Measurements from ENCODE around the gene HDAC6. TPM values are rescaled to one million over a fixed set of nuclear protein-coding genes. Genes with fewer than 3 reads are reported as not detected.

Gene HDAC6
- total RNA-seq, 1 experiment from 2014 or later: 79.9 TPM

GRCh38 chrX:48791063-48791820 is 10.6 kb upstream of the HDAC6 start:
- Histone ChIP-seq H3K9me2 (ENCODE audit: insufficient read depth) (no peaks in the 10 kb centered on the region), H3K79me2 (ENCODE audit: insufficient read depth, low read length) (no peaks in the 10 kb centered on the region), H3K4me1 (ENCODE audit: control insufficient read depth in 1 of 2, insufficient read depth in 2 of 2, low read length in 2 of 2) (peaks cover 11 to 19% of the 10 kb centered on the region in 2 experiments), H3K27ac (ENCODE audit: low read depth, low read length) (no peak overlapping the region), H2AFZ (ENCODE audit: low read depth, low read length, poor library complexity, severe bottlenecking) (no peak overlapping the region), H4K20me1 (ENCODE audit: insufficient read depth) (no peaks in the 10 kb centered on the region), H3K4me3 (replicated peaks in 1 of 2; ENCODE audit: low read depth in 1 of 2, low read length in 2 of 2) (no peak overlapping the region), H3K9me3 (ENCODE audit: control insufficient read depth in 1 of 2, insufficient read depth in 1 of 2, low read depth in 1 of 2, low read length in 2 of 2) (no peaks in the 10 kb centered on the region), H3K27me3 (ENCODE audit: insufficient read depth, low read length) (no peaks in the 10 kb centered on the region), H3K36me3 (ENCODE audit: control insufficient read depth in 1 of 2, insufficient read depth in 2 of 2, low read length in 2 of 2) (no peaks in the 10 kb centered on the region), H3K9ac (ENCODE audit: low read length) (no peak overlapping the region), H3K4me2 (ENCODE audit: low read length) (no peak overlapping the region)
- CTCF ChIA-PET: no interaction called here
- POLR2A ChIA-PET: no interaction called here
- BruUV-seq (replicated peaks): no TSS peak
- no peak for DNase-seq (ENCODE audit: low read depth, low spot score)
- RAD21 ChIA-PET (ENCODE audit: low non-redundant PET in 1 of 2, low total read pairs in 2 of 2, uncharacterized antibody in 2 of 2, unreplicated experiment in 2 of 2): no interaction called here
- no peak for ATAC-seq
- intact Hi-C loops (cut with micrococcal nuclease): no loop called here
- TF ChIP-seq ELF1 (IDR thresholded peaks at IDR 0.05; ENCODE audit: borderline replicate concordance, low read depth) (no peak), SP1 (IDR thresholded peaks at IDR 0.05; ENCODE audit: low read depth) (no peak), RAD21 (IDR thresholded peaks at IDR 0.05; ENCODE audit: low read depth) (no peak), ZFX (IDR thresholded peaks at IDR 0.05) (no peak), CEBPB (IDR thresholded peaks at IDR 0.05; ENCODE audit: low read depth) (no peak), YY1 (IDR thresholded peaks at IDR 0.05; ENCODE audit: extremely low read depth, insufficient replicate concordance, low read depth, low read length) (no peak), POLR2AphosphoS5 (IDR thresholded peaks at IDR 0.05; ENCODE audit: low read depth, low read length) (no peak), EZH2phosphoT487 (IDR thresholded peaks at IDR 0.05; ENCODE audit: borderline replicate concordance) (no peak), SRF (IDR thresholded peaks at IDR 0.05; ENCODE audit: low read depth) (no peak)
- TF ChIP-seq, protein P1, sequence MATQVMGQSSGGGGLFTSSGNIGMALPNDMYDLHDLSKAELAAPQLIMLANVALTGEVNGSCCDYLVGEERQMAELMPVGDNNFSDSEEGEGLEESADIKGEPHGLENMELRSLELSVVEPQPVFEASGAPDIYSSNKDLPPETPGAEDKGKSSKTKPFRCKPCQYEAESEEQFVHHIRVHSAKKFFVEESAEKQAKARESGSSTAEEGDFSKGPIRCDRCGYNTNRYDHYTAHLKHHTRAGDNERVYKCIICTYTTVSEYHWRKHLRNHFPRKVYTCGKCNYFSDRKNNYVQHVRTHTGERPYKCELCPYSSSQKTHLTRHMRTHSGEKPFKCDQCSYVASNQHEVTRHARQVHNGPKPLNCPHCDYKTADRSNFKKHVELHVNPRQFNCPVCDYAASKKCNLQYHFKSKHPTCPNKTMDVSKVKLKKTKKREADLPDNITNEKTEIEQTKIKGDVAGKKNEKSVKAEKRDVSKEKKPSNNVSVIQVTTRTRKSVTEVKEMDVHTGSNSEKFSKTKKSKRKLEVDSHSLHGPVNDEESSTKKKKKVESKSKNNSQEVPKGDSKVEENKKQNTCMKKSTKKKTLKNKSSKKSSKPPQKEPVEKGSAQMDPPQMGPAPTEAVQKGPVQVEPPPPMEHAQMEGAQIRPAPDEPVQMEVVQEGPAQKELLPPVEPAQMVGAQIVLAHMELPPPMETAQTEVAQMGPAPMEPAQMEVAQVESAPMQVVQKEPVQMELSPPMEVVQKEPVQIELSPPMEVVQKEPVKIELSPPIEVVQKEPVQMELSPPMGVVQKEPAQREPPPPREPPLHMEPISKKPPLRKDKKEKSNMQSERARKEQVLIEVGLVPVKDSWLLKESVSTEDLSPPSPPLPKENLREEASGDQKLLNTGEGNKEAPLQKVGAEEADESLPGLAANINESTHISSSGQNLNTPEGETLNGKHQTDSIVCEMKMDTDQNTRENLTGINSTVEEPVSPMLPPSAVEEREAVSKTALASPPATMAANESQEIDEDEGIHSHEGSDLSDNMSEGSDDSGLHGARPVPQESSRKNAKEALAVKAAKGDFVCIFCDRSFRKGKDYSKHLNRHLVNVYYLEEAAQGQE (IDR thresholded peaks at IDR 0.05; ENCODE audit: low read depth): no peak
- TF ChIP-seq, protein P2, sequence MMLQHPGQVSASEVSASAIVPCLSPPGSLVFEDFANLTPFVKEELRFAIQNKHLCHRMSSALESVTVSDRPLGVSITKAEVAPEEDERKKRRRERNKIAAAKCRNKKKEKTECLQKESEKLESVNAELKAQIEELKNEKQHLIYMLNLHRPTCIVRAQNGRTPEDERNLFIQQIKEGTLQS (IDR thresholded peaks at IDR 0.05): no peak
